Neural progenitor cell (in vitro differentiated cells): ENCODE results near the gene ACP5.

Source experiments
- CTCF ChIP-seq: fragments of 200-600 bp; sonication (generic); IDR thresholded peaks from 2 replicates; pipeline ENCODE4 v1.5.1; 2017; ENCODE audit warnings: antibody characterized with exemption, mild to moderate bottlenecking
- EZH2 ChIP-seq: fragments of 200-600 bp; sonication (generic); IDR thresholded peaks from 2 replicates; pipeline ENCODE4 v1.6.1; 2017; ENCODE audit warnings: antibody characterized with exemption, mild to moderate bottlenecking, moderate library complexity
- EZH2phosphoT487 ChIP-seq: fragments of 200-600 bp; sonication (generic); IDR thresholded peaks from 2 replicates; pipeline ENCODE4 v1.6.1; 2017; ENCODE audit warnings: antibody characterized with exemption

- TF ChIP-seq CTCF = no peak
- no peak for TF ChIP-seq EZH2
- TF ChIP-seq EZH2phosphoT487 = no peak
Measured at GRCh38 chr19:11547929-11548700, 29.3 kb downstream of the ACP5 start.
